ENCODE data around the gene PCCA.

GRCh38 chr13:100350601-100351000, 261.7 kb downstream of the PCCA start:
- TF ChIP-seq FOXA1 (IDR thresholded peaks at IDR 0.05) (no peak), FOXK2 (IDR thresholded peaks at IDR 0.05) (no peak), ZNF384 (IDR thresholded peaks at IDR 0.05) (no peak), ELF4 (IDR thresholded peaks at IDR 0.05) (no peak), SUZ12 (IDR thresholded peaks at IDR 0.05) (no peak)
